Fibroblast of pulmonary artery (primary cell): ENCODE measurements around the gene CFB.

ENCODE experiments used
- DNase-seq: peaks from one replicate; pipeline ENCODE4 v3.0.0-alpha.2; 2010; ENCODE audit warnings: low read depth
- H3K4me3 ChIP-seq: replicated peaks from 2 replicates; pipeline ENCODE4 v1.5.1; 2011; ENCODE audit warnings: low read depth, mild to moderate bottlenecking, control low read depth, low read length, moderate library complexity
- TF ChIP-seq, protein P1 (sequence below): IDR thresholded peaks from 2 replicates; pipeline ENCODE4 v1.5.1; 2011; ENCODE audit warnings: mild to moderate bottlenecking, control low read depth, low read length, inconsistent platforms; ENCODE audit errors: missing control alignments

Gene CFB

DNA sequence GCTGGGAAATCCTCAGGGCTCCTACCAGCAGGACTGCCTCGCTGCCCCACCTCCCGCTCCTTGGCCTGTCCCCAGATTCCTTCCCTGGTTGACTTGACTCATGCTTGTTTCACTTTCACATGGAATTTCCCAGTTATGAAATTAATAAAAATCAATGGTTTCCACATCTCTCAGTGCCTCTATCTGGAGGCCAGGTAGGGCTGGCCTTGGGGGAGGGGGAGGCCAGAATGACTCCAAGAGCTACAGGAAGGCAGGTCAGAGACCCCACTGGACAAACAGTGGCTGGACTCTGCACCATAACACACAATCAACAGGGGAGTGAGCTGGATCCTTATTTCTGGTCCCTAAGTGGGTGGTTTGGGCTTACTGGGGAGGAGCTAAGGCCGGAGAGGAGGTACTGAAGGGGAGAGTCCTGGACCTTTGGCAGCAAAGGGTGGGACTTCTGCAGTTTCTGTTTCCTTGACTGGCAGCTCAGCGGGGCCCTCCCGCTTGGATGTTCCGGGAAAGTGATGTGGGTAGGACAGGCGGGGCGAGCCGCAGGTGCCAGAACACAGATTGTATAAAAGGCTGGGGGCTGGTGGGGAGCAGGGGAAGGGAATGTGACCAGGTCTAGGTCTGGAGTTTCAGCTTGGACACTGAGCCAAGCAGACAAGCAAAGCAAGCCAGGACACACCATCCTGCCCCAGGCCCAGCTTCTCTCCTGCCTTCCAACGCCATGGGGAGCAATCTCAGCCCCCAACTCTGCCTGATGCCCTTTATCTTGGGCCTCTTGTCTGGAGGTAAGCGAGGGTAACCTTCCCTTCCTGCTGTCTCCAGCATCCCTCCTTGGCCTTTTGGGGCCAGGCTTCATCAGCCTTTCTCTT, at the start of gene CFB:
TSS of gene CFB (plus strand) at position 589 of the 863 bp plus-strand sequence. CDS start at position 716, 127 bp downstream.
- TF ChIP-seq, protein P1, sequence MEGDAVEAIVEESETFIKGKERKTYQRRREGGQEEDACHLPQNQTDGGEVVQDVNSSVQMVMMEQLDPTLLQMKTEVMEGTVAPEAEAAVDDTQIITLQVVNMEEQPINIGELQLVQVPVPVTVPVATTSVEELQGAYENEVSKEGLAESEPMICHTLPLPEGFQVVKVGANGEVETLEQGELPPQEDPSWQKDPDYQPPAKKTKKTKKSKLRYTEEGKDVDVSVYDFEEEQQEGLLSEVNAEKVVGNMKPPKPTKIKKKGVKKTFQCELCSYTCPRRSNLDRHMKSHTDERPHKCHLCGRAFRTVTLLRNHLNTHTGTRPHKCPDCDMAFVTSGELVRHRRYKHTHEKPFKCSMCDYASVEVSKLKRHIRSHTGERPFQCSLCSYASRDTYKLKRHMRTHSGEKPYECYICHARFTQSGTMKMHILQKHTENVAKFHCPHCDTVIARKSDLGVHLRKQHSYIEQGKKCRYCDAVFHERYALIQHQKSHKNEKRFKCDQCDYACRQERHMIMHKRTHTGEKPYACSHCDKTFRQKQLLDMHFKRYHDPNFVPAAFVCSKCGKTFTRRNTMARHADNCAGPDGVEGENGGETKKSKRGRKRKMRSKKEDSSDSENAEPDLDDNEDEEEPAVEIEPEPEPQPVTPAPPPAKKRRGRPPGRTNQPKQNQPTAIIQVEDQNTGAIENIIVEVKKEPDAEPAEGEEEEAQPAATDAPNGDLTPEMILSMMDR: no peak
- H3K4me3 ChIP-seq: peak within 1 kb of the TSS; percentile 34
- DNase-seq: peak; percentile 90

DNA sequence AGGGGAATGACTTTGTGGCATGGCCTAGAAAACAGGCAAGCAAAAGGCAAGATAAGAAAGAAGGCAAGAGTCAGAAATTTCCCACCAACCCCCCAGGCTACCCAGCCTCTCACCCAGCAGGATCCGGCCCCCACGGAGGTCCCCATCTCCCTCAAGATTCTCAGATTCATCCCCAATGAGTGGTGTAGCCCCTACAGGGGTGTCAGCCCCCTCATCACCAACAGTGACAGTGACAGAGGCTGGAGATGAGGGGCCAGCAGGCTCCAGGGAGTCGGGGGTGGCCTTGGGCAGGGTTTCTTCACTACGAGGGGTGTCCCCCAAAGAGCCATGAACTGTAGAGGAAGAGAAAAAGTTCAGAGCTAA, 49.4 kb upstream of the CFB start:
- peak overlapping the region; percentile 98 for H3K4me3 ChIP-seq
- DNase-seq: no peak
- TF ChIP-seq, protein P1: no peak

DNA sequence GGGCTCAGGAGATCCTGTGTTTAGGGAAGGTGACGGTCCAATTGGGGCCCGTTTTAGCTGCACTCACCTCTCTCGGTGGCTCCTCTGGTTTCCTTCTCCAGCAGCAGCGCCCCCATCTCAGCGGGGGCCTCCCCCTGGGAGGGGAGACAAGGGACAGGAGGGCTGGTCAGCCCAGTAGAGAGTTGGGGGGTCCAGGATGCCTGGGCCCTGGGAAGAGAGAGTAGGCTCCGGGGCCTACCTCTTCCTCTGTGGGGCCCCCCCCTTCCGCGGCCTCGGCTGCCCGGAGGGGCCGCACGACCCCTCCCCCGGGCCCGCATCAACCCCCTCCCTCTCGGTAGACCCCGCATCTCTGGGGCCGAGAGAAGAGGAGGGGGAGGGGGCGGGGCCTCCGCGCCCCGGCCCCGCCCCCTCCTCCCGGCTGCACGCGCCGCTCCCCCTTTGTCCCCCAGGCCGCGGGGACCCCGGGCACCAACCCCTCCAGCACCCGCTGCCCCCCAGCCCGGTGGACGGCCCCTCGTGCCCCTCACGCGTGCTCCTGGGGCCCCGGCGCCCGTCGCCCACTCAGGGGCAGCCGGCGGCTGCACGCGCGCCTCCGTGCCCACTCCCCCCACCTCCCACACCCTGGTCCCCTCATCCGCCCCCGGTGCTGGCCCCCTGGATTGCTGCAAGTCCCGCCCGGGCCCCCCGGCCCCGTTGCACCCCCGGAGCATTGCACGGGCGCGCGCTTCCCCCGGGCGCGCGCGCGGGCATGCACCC, 48.9 kb upstream of the CFB start:
- TF ChIP-seq, protein P1: no peak
- H3K4me3 ChIP-seq: peak overlapping the region; percentile 98
- DNase-seq: no peak

DNA sequence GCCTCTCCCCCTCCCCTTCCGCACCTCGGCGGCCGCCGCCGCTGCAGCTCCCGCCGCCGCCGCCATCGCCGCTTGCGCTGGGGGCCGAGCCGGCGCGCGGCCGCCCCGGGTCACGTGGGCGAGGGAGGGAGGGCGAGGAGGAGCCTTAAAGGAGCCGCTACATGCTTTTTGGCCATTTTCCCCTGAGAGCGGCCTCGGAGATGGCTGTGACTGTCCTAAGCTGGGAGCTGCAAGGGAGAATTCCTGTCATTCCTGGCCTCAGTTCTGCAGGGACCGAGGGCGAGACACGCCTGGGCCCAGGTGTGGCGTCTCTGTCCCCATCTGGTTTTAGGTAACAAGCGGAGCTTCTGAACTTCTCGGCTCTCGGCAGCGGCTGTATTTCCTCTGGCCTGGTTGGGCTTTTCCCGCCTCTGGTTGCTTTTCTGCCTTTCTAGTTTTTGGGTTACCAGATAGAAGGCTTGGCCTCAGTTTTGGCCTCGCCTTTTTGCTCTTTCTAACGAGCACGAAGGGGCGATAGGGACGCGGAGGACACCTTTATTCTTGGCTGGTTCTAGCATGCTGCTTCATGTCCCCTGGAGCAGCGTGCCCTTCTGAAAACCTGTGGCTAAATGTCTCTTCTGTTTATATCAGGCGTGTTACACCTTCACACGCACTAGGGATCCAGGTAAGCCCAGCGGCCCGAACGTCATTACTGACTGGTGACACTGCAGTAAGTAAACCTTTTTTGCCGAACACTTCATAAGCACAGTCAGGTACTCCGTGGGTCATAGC, 48.1 kb upstream of the CFB start, which contains the start of gene EHMT2:
TSS of gene EHMT2 (minus strand) at position 87 of the 771 bp plus-strand sequence. CDS start at position 66, 21 bp downstream.
- DNase-seq: peak; percentile 76
- H3K4me3 ChIP-seq: peak within 1 kb of the TSS; percentile 98

DNA sequence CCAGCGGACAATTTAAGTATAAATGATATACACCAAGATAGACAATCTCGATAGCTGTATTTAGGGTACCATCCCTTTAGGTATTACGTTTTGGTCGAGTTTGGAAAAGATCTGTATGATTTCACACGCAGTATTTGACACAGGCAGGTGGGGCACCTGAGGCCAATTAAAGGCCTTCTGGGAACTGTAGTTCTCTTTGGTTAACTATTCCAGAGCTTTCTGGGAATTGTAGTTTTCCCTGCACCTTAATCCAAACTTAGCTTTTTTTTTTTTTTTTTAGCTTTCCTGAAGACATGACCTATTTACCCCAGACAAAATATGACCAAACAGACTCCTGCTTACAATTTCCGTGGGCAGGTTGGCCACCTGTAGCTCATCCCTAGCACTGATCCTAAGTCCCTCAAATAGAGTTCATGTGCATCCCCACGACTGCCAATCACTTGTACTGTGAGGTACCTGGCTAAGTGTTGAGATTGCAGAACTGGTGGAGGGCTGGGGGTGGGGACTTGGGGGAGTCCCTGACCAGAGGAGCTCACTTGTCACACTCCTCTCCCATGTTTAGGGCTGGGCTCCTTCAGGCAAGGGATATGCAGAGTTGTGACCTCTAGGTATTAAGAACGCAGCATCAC, 47.4 kb upstream of the CFB start:
- TF ChIP-seq, protein P1: no peak

More for the DNA sequence above, 48.1 kb upstream of the CFB start, which contains the start of gene EHMT2:
- TF ChIP-seq, protein P1: no peak

DNA sequence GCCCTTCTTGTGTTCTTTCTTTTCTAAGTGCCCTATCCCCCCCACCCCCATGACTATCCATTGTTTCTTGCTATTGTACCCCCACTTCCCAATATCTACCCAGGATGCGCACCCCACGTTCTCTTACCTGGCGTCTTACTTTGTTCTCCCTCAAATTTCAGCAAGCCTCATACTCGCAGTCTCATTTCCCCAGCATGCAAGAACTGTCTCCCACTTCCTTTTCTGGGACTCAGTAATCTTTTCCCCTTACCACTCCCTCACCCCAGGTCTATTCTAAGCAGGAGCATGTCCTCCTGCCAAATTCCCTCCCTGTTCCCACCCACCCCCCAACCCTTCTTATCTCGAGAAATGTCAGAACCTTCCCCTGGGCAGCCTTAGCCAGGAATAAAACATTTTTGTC, 46.7 kb upstream of the CFB start:
- TF ChIP-seq, protein P1: no peak
- no peak for DNase-seq
- H3K4me3 ChIP-seq: no peak overlapping the region

More for the DNA sequence above, 47.4 kb upstream of the CFB start:
- H3K4me3 ChIP-seq: peak overlapping the region; percentile 98
- peak; percentile 50 for DNase-seq
